GM20000 (cell line): ENCODE measurements around the gene NLGN1.

Source experiments
- DNase-seq: peaks from one replicate; pipeline ENCODE4 v3.0.0; 2012; ENCODE audit warnings: low spot score
- TF ChIP-seq, protein P1 (sequence below): IDR thresholded peaks from 2 replicates; pipeline ENCODE4 v1.5.1; 2012; ENCODE audit warnings: mild to moderate bottlenecking, control low read depth; ENCODE audit errors: extremely low read depth, missing control alignments

Gene NLGN1

DNA sequence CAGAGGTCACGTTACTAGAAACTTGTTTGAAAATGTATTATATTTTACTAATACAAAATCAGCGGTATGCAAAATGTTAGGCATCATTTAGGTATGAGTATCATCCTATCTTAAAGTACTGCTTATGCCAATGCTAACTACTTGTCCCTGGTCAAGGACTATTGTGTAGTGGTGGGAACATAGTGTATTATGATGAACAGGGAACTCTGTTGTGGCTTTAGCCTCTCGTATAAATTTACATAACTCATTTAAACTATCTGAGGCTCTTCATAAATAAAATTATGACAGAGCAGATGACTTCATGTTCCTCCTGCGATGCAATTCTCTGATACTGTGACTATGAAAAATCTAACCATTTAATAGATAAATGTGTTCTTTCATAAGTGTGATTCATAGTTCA is 451.9 kb downstream of the NLGN1 start:
- TF ChIP-seq, protein P1, sequence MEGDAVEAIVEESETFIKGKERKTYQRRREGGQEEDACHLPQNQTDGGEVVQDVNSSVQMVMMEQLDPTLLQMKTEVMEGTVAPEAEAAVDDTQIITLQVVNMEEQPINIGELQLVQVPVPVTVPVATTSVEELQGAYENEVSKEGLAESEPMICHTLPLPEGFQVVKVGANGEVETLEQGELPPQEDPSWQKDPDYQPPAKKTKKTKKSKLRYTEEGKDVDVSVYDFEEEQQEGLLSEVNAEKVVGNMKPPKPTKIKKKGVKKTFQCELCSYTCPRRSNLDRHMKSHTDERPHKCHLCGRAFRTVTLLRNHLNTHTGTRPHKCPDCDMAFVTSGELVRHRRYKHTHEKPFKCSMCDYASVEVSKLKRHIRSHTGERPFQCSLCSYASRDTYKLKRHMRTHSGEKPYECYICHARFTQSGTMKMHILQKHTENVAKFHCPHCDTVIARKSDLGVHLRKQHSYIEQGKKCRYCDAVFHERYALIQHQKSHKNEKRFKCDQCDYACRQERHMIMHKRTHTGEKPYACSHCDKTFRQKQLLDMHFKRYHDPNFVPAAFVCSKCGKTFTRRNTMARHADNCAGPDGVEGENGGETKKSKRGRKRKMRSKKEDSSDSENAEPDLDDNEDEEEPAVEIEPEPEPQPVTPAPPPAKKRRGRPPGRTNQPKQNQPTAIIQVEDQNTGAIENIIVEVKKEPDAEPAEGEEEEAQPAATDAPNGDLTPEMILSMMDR: no peak
- no peak for DNase-seq

DNA sequence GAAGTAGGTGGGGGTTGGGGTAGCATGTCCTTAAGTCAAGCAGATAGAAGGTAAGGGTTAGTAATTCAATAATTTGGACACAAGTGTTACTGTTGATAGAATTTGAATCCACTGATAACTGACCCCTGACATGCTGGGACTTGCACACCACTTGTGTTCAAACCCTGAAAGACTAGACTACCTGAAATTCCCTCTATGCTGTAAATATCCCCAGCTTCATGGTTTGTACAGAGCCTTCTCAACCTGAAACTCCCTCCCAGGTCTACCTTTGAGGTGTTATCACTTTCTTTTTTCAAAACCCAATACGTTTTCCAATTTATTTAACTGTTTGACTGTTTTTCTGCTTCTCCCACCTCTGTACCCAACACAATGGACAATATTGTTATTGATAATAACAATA is 459.6 kb downstream of the NLGN1 start:
- TF ChIP-seq, protein P1: no peak

DNA sequence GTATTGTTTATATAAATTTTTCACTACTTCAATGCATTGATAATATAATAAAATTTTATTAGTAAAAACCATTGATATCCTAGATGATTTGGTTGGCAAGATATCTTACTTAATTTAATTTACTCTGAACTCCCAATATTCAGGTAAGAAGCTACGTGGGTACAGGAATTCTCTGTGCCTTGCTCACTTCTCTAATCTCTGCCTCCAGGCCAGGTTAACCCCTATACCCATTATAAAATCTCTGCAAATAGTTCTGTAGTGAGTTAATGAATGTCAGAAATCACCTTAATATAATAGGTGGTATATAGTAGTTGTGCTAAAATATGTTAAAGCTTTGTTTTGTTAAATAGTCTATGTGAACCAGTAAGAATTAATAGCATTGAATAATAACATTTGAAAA is 465.2 kb downstream of the NLGN1 start:
- no peak for DNase-seq
- TF ChIP-seq, protein P1: no peak

More for the DNA sequence above, 459.6 kb downstream of the NLGN1 start:
- no peak for DNase-seq

DNA sequence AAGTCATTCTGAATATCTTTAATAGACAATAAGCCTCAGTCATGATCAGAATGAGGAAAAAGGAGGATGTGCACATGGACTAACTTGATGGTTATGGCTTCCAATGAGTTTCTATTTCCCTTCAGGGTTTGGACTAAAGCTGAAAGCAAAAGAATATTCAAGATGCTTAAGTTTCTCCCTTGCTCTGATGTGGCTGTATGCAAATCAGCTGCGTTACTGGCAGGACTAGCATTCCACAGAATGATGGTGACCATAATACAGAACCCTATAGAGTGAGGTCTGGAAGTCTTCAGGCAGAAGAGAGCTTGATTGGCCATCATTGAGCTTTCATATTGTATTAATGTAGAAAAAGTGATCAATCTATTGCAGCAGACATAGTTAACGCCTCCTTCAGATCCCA is 466.0 kb downstream of the NLGN1 start:
- TF ChIP-seq, protein P1: no peak

DNA sequence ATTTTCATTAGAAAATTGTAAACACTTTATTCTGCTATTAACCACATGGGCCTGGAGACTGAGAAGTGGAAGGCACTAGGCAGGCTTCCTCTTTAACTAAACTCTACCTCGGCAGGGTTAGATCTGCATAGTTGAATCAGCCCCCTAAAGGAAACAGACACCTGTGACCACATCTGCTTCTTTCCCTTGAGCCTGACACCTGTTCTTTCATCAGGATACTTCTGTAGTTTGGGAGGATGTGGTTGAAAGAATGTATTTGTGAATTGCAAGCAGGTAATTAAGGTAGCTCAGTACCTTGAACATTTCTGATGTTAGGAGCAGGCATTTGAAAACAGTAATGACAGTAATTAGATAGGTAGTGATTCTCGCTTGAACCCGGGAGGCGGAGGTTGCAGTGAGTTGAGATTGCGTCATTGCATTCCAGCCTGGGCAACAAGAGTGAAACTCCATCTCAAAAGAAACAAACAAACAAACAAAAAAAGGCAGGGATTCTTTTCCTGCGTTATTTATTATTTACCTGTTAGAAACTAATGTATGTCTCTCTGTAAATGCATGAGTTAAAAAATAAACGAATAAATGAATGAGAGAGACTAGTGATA is 468.5 kb downstream of the NLGN1 start:
- no peak for DNase-seq
- TF ChIP-seq, protein P1: no peak

More for the DNA sequence above, 466.0 kb downstream of the NLGN1 start:
- no peak for DNase-seq

DNA sequence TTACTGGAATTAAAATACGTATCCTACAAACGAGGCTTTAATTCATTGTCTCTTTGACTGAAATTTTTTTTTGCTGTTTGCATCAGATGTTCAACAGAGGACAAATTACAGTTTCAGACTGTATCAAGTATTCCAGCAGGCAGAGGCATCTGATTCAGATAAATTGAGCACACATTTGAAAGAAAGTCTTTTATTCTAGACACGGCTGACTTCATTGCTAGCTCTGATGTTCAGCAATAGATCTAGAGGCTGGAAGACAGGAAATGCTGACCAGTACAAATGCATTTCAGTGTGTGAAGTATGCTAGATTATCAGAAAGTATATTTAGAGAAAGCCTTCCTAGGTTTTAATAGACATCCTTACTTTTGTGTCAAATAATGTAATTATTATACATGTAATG is 472.2 kb downstream of the NLGN1 start:
- TF ChIP-seq, protein P1: no peak
- DNase-seq: no peak

DNA sequence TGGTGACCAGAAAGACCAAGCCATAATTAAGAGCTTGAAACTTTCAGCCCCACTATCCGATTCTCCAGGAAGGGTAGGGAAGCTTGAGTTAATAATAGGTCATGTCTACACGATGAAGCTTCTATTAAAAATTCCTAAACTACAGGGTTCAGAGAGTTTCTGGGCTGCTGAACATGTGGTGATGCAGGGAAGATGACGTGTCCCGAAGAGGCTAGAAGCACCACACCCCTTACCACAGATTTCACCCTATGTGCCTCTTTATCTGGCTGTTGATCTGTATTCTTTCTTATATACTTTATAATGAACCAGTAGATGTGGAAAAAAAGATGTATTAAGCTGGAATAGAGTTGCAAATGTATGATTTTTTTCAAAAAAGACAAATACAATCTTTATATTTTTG is 473.4 kb downstream of the NLGN1 start:
- DNase-seq: no peak

More for the DNA sequence above, 473.4 kb downstream of the NLGN1 start:
- TF ChIP-seq, protein P1: no peak
